AG20443 (cell line): ENCODE results near the gene MRPL50.

ENCODE experiments used
- DNase-seq: peaks from one replicate; pipeline ENCODE4 v3.0.0; 2012; ENCODE audit warnings: low spot score, mixed read lengths

Gene MRPL50

GRCh38 chr9:101398068-101398929 lies at the start of gene MRPL50, which contains the start of gene ZNF189:
TSS of gene MRPL50 (minus strand) at chr9:101398618. CDS start at chr9:101398592, 26 bp downstream.
TSS of gene ZNF189 (plus strand) at chr9:101398851. CDS start at chr9:101399157, 306 bp downstream.
- peak; percentile 98 for DNase-seq

GRCh38 chr9:101446732-101447131 lies 48.3 kb upstream of the MRPL50 start:
- no peak for DNase-seq

GRCh38 chr9:101445353-101446029 lies 47.1 kb upstream of the MRPL50 start:
- DNase-seq, result no peak

- no peak for DNase-seq
These were observed 45.0 kb upstream of the MRPL50 start for GRCh38 chr9:101443364-101443771.

- no peak for DNase-seq
These were observed 44.3 kb upstream of the MRPL50 start for GRCh38 chr9:101442736-101443135.

- DNase-seq, result no peak
These were observed 43.9 kb upstream of the MRPL50 start for GRCh38 chr9:101442318-101442717.

GRCh38 chr9:101440714-101441230 lies 42.4 kb upstream of the MRPL50 start:
- no peak for DNase-seq

GRCh38 chr9:101438523-101438922 lies 40.1 kb upstream of the MRPL50 start:
- no peak for DNase-seq

GRCh38 chr9:101437806-101438232 lies 39.4 kb upstream of the MRPL50 start:
- no peak for DNase-seq

GRCh38 chr9:101435601-101436079 lies 37.2 kb upstream of the MRPL50 start, which contains the start of gene ALDOB:
TSS of gene ALDOB (minus strand) at chr9:101435774. CDS start at chr9:101430887, 4,887 bp downstream.
- DNase-seq, result no peak

GRCh38 chr9:101434998-101435397 lies 36.6 kb upstream of the MRPL50 start:
- no peak for DNase-seq

- no peak for DNase-seq
These were observed 34.8 kb upstream of the MRPL50 start for GRCh38 chr9:101433229-101433628.

- DNase-seq, result no peak
These were observed 34.3 kb upstream of the MRPL50 start for GRCh38 chr9:101432740-101433139.

- DNase-seq, result no peak
These were observed 33.8 kb upstream of the MRPL50 start for GRCh38 chr9:101432171-101432570.

GRCh38 chr9:101429736-101430135 lies 31.3 kb upstream of the MRPL50 start:
- DNase-seq, result no peak

GRCh38 chr9:101428909-101429308 lies 30.5 kb upstream of the MRPL50 start:
- no peak for DNase-seq

- no peak for DNase-seq
These were observed 29.7 kb upstream of the MRPL50 start for GRCh38 chr9:101427957-101428655.

- DNase-seq, result no peak
These were observed 28.9 kb upstream of the MRPL50 start for GRCh38 chr9:101427358-101427757.

- no peak for DNase-seq
These were observed 23.2 kb upstream of the MRPL50 start for GRCh38 chr9:101421653-101422065.

GRCh38 chr9:101419863-101420262 lies 21.4 kb upstream of the MRPL50 start:
- no peak for DNase-seq

- DNase-seq, result no peak
These were observed 20.4 kb upstream of the MRPL50 start for GRCh38 chr9:101418518-101419430.
